Stimulated activated CD8-positive, alpha-beta memory T cell treated with anti-CD3 and anti-CD28 coated beads, Interleukin-12 subunit alpha, Interleukin-12 subunit beta, amount 100 ng/mL, for 1 hour (primary cell): ENCODE measurements around the gene CACNB3.
"Not testable (repeated sequence)": the region's sequence is repeated elsewhere in the genome, so short reads cannot be mapped to it uniquely, and the experiment has no call there.

Experiments used
- DNase-seq: peaks from one replicate; pipeline ENCODE4 v3.0.0-alpha.2; 2020; ENCODE audit warnings: low read depth

The CACNB3 gene

DNA sequence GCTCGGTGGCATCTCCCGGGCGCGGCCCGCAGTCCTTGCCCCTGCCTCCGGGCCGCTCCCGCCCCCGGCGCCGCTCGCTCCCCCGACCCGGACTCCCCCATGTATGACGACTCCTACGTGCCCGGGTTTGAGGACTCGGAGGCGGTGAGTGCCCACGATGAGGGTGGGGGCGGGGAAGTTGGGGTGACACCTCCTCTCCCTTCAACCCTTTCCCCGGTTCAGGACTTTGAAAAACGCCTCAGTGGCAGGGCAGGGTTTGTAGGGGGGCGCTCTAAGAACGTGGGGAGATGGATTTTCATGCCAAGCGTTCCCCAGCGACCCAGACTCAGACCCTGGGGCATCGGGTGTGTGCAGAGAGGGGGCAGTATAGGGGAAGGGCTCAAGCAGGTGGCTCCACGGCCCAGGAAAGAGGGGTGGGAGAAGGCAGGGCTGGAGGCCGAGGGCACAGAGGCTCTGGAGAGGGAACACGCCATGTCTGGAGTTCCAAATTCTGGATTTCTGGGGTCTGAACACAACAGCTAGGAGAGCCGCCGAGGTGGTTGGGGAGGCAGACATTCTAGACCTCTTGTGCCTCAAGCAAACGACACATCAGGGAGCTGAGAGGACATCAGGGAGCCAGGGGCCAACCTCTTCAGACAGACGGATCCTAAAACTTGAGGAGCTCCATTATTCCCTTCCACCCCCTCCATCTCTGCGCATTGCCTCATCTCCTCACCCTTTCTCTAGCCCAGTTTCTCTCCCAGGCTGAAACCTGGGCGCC is 715 bp downstream of the CACNB3 start:
- peak; percentile 13 for DNase-seq

DNA sequence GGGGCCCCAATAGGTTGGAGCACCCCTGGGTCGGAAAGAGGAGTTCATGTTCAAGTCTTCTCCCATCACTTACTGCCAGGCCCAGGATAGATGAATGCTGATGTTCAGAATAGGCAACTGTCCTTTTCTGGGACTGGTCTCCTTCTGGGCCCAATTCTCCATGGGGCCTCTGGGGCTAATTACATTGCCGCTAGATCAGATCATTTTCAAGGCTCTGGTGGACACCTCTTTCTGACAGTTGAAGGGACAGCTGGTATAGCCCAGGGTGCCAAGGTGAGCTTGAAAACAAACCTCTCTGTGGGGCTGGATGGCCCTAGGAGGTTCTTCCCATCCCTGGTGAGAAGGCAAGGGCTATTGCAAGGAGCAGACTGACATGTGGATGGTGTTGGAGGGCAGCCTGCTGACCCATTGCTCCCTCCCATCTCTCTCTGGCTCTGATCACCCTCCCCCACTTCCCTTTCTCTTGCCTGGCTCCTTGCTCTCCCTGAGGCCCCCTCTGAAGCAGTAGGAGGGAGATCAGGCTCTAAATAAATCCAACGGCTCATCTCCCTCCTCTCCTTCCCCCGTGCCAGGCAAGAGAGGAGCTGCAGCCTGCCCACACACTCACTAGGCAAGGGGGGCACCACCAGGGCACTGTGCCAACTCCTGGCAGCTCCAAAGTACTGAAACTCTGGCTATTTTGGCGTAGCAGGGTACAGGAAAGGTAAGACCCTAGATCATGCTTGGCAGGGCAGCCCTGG is 1.9 kb downstream of the CACNB3 start:
- DNase-seq: no peak

DNA sequence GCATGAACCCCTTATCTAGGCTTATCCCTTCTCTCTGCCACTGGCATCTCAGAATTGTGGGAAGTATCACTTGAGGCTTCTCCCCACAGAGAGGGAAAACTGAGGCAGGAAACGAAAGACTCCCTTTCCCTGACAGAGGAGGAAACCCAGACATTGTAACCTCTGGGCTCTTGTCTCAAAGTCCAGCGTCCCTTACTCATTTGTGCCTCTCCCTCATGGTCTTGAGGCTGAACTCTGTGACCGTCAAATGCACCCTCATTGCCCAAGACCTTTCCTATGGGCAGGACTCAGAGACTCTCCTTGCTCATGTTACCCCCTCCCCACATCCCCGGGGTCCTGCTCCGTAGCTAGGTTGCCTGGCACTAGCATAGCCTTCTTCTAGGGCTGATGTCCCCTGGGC is 3.8 kb downstream of the CACNB3 start:
- no peak for DNase-seq

- no peak for DNase-seq
Measured at GRCh38 chr12:48822711-48823110, 4.4 kb downstream of the CACNB3 start.

DNA sequence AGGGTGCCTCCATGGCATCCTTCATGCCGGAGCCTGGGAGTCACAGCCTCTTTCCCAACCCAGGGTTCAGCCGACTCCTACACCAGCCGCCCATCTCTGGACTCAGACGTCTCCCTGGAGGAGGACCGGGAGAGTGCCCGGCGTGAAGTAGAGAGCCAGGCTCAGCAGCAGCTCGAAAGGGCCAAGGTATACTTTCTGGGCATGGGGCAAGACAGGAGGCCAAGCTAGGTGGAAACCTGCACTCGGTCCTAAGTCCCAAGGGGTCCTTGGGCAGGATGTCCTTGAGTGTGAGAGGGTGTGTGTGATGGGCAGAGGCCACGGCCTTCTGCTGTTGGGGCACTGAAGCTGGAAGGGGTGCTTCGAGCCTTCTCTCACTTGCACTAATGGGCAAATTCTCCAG is 5.0 kb downstream of the CACNB3 start:
- DNase-seq: no peak

- no peak for DNase-seq
Measured at GRCh38 chr12:48824112-48824511, 5.8 kb downstream of the CACNB3 start.

- no peak for DNase-seq
Measured at GRCh38 chr12:48824905-48825304, 6.6 kb downstream of the CACNB3 start.

DNA sequence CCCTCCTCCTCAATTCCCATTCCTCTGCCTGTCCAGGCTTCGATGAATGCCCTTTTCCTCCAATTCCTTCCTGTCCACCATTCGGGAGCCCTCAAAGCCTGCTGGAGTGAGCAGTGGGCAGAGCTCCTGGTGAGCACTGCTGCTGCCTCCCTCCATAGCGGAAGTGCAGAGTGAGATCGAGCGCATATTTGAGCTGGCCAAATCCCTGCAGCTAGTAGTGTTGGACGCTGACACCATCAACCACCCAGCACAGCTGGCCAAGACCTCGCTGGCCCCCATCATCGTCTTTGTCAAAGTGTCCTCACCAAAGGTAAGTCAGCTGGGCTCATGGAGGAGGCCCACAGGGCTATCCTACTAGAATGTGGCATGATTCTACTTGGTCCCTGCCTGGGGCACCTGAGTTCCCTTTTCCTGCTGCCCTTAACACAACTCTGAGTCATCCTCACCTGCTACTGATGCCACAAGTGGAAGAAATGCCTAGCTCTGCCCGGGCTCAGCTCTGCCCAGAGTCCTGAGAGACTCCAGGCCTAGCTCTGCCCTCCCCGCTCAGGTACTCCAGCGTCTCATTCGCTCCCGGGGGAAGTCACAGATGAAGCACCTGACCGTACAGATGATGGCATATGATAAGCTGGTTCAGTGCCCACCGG is 8.0 kb downstream of the CACNB3 start:
- no peak for DNase-seq

DNA sequence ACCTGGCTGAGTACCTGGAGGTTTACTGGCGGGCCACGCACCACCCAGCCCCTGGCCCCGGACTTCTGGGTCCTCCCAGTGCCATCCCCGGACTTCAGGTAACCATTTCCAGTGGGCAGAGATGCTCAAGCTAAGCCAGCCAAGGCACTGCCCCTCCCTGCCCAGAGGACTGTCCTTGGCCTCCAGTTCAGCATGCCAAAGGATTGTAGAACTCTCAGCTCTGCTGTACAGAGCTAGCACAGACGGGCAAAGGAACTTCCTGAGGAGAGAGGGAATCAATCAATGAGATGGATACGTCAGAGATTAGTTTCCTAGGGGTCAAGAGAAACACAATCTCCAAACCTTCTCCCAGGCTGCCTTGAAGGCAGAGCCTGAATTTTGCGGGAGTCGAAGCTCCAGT is 8.7 kb downstream of the CACNB3 start:
- no peak for DNase-seq

GRCh38 chr12:48827513-48828096 is 9.3 kb downstream of the CACNB3 start:
- DNase-seq: no peak

DNA sequence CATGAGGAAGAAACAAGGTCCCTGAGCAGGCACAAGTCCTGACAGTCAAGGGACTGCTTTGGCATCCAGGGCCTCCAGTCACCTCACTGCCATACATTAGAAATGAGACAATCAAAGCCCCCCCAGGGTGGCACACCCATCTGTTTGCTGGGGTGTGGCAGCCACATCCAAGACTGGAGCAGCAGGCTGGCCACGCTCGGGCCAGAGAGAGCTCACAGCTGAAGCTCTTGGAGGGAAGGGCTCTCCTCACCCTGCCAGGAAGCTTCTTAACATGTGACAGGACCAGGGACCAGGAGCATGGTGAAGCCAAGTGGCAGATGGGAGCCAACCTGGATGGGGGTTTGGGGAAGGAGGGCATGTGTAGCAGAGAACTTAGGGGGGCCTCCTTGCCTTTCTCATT is 10.0 kb downstream of the CACNB3 start:
- DNase-seq: no peak

GRCh38 chr12:48828841-48829575 is 10.7 kb downstream of the CACNB3 start:
- no peak for DNase-seq

DNA sequence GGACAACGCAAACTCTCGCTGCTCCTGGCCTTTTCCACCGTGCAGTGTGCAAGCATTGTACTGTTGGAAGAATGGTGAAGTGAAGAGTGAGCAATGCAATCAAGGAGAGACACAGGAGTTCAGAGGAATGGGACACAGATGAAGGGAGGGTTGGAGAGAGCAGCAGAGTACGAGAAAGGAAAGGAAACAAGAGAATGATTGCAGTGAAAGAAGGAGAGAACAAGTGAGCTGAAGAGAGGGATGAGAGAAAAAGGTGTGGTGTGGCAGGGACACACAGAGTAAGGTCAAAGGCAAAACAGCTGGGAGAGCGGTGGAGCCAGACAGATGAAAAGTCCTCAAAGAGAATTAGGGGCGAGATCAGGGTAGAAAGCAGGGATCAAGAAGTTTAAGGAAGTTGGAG is 13.0 kb downstream of the CACNB3 start:
- DNase-seq: no peak

DNA sequence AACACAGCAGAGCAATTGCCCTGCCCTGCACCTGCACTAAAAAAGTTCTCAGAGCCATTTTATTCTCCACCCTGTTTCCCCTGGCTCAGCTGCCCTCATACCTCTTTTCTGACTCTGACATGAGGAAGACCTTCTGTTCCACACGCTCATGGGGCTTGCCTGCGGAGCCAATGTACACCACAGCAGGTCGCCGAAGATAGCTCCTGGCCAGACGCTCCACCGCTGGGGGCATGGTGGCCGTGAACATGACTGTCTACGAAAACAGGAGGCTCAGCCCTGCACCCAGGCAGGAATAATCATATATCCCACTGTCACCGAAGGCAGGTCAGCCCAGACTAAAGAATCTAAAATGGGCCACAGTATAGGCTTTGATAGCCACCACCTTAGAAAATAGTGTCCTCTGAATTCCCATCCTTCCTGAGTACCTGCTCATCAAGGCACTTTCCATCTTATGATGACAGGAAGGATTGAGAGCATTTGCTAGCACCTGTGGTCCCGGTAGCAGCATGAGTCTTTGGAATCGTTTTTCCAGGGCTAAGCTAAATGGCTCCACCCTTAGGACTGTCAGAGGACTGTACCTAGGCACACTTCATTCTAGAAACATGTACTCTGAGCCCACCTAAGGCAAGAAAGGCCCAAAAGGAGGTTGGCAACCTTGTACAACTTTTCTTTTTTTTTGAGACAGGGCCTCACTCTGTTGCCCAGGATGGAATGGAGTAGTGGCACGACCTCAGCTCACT is 14.2 kb downstream of the CACNB3 start:
- no peak for DNase-seq

GRCh38 chr12:48838048-48838447 is 19.8 kb downstream of the CACNB3 start:
- DNase-seq: no peak

DNA sequence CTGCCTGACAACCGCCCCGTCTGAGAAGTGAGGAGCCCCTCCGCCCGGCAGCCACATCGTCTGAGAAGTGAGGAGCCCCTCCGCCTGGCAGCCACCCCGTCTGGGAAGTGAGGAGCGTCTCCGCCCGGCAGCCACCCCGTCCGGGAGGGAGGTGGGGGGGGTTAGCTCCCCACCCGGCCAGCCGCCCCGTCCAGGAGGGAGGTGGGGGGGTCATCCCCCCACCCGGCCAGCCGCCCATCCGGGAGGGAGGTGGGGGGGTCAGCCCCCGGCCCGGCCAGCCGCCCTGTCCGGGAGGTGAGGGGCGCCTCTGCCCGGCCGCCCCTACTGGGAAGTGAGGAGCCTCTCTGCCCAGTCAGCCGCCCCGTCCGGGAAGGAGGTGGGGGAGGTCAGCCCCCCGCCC is 23.7 kb downstream of the CACNB3 start:
- not testable (repeated sequence) for DNase-seq

DNA sequence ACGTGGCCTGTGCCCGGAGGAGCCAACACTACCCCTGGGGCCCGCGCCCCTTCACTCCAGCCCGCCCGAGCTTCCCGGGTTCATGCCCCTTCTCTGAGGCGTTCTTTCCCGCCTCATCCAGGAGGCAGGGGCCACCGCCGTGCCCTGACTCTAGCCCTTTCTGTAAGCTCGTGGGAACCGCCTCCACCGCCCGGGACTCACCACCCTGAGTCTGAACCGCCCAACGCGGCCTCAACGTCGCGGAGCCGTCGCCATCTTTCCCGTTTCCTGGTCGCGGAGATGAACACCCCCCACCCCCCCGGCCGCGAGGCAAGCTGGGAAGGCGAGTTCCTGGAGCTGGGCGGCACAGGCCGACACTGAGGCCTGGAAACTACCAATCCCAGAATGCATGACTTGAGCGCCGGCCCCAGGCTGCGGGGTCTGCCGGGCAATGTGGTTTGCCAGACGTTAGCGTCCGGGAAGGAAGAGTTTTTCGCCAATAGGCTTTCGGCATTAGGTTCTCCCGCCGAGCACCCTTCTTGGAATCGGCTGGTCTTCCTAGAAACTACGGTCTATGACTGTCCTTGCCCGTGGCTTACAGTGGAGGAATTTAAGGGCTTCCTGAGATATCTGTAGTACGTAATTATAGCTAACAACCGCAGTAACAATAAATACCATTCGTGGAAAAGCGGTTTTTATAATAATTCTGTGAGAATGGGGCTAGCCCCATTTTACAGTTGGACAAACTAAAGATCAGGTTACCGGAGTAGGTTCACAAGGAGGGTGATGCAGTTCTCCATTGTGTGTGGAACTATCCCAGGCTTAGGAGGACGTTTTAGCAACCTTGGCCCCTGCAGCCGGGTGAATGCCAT is 33.8 kb downstream of the CACNB3 start, which contains the start of gene DDX23:
TSS of gene DDX23 (minus strand) at position 281 of the 851 bp plus-strand sequence. CDS start 6,381 bp downstream, outside the sequence.
- peak; percentile 82 for DNase-seq

DNA sequence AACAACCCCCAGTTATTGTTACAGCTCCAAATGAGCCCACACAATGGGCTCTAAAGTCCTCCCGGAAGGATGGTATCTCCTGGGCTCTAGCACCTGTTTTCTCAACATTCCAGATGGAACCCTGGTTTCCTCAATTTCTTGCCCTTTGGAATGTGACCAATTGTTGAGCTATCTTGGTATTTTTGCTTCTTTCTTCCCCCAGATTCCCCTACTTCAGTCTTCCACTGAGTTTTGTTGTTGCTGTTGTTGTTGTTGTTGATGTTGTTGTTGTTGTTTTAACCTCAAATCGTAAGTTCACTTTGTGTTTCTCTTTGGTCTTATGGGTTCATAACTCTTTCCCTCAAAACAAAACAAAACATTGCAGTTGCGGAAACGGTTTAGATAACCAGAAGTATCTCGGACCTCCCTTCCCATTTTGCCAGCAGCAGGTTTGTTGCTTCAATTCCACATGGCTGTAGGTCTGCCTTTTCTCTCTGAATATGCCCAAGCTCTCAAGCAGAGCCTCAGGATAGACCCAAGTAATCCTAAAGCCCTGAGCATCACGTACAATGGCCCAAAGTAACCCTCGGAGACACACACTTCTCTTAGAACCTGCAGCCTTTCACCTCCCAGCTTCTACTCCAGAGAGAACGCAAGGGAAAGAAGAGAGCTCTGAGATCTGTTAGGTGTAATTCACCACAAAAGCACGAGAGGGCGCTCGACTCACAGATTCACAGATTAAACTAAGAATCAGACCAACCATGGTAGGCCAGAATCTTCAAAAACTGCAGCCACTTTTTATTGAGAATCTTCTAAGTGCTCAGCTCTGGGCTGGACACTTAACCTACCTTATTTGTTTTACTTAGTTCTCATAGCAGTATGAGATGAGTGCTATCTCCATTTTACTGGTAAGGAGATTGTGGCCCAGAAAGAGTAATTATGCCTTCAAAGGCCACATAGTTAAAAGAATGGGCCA is 34.7 kb downstream of the CACNB3 start:
- peak; percentile 83 for DNase-seq

DNA sequence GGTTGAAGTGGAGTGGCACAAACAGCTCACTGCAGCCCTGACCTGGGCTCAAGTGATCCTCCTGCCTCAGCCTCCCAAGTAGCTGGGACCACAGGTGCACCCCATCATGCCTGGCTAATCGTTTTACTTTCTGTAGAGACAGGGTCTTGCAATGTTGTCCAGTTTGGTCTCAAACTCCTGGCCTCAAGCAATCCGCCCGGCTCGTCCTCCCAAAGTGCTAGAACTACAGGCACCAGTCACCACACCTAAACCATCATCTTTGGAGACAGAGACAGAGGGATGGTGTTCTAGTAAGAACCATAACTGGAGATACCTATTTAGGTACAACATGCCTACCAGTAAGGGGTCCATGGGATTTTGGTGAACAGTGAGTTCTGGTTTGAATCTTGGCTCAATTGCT is 36.2 kb downstream of the CACNB3 start:
- DNase-seq: no peak
